HG02973 (cell line): ENCODE data around the gene SPATA21.

ENCODE experiments used
- ATAC-seq: cut with Tn5 transposase; IDR thresholded peaks from one replicate; pipeline ENCODE4 v1.9.1; 2021; ENCODE audit warnings: moderate library complexity; ENCODE audit not compliant: unreplicated experiment

Gene SPATA21

GRCh38 chr1:16451841-16452528 is 14.8 kb upstream of the SPATA21 start:
- ATAC-seq: no peak

- no peak for ATAC-seq
Measured at GRCh38 chr1:16450863-16451481, 13.7 kb upstream of the SPATA21 start.

- ATAC-seq: no peak
Measured at GRCh38 chr1:16449666-16450065, 12.4 kb upstream of the SPATA21 start.

- no peak for ATAC-seq
Measured at GRCh38 chr1:16449065-16449464, 11.8 kb upstream of the SPATA21 start.

GRCh38 chr1:16447641-16448040 is 10.4 kb upstream of the SPATA21 start:
- no peak for ATAC-seq

- no peak for ATAC-seq
Measured at GRCh38 chr1:16446116-16446515, 8.9 kb upstream of the SPATA21 start.

- ATAC-seq: no peak
Measured at GRCh38 chr1:16445052-16445451, 7.8 kb upstream of the SPATA21 start.

- no peak for ATAC-seq
Measured at GRCh38 chr1:16443975-16444770, 6.9 kb upstream of the SPATA21 start.

GRCh38 chr1:16442941-16443340 is 5.7 kb upstream of the SPATA21 start:
- ATAC-seq: no peak

GRCh38 chr1:16442265-16442664 is 5.0 kb upstream of the SPATA21 start:
- ATAC-seq: no peak

GRCh38 chr1:16441282-16441665 is 4.0 kb upstream of the SPATA21 start:
- ATAC-seq: no peak

GRCh38 chr1:16440470-16441281 is 3.5 kb upstream of the SPATA21 start, which contains the start of gene NECAP2:
Gene NECAP2, plus strand, starts transcription at chr1:16440724. Its CDS starts 38 bp downstream, at chr1:16440762.
- peak; percentile 88 for ATAC-seq

GRCh38 chr1:16440131-16440469 is 2.9 kb upstream of the SPATA21 start:
- ATAC-seq: no peak

- ATAC-seq: no peak
Measured at GRCh38 chr1:16438924-16439323, 1.7 kb upstream of the SPATA21 start.

- no peak for ATAC-seq
Measured at GRCh38 chr1:16438516-16438915, 1.3 kb upstream of the SPATA21 start.

- no peak for ATAC-seq
Measured at GRCh38 chr1:16434501-16434900, 2.7 kb downstream of the SPATA21 start.

GRCh38 chr1:16434007-16434406 is 3.2 kb downstream of the SPATA21 start:
- ATAC-seq: no peak

GRCh38 chr1:16433030-16433429 is 4.2 kb downstream of the SPATA21 start:
- ATAC-seq: no peak

- ATAC-seq: no peak
Measured at GRCh38 chr1:16430606-16431005, 6.6 kb downstream of the SPATA21 start.

GRCh38 chr1:16425125-16426025 is 11.8 kb downstream of the SPATA21 start:
- ATAC-seq: no peak
